SK-N-SH (cell line): ENCODE data around the gene MYO18A. TPM values are rescaled to one million over a fixed set of nuclear protein-coding genes. Genes with fewer than 3 reads are reported as not detected.

Source experiments
- CTCF ChIA-PET: fragments of 300-600, 350-600 bp; formaldehyde crosslinking; extraction: SDS; loops from one replicate; lab custom pipeline; 2021; lab: Yijun Ruan, JAX
- POLR2A ChIA-PET: fragments of 350-600 bp; sonication (Branson Sonifier 250); formaldehyde crosslinking; extraction: SDS; loops from one replicate; lab custom pipeline; 2020; ENCODE audit warnings: antibody characterized with exemption, inconsistent platforms; lab: Yijun Ruan, JAX
- DNase-seq: peaks from one replicate; pipeline ENCODE4 v3.0.0; 2012
- H2AFZ ChIP-seq: fragments of 200-600 bp; sonication (generic); 2 replicates; pipeline ENCODE4 v1.8.1; 2016; ENCODE audit warnings: antibody characterized with exemption, mild to moderate bottlenecking, low read depth
- H3F3A ChIP-seq: fragments of 200-600 bp; sonication (generic); replicated peaks from 2 replicates; pipeline ENCODE3; 2016; ENCODE audit warnings: antibody characterized with exemption, mild to moderate bottlenecking; ENCODE audit not compliant: insufficient read depth
- H3K27ac ChIP-seq, 2 experiments: fragments of 200-500 bp in 1 of 2; fragments of 200-600 bp in 1 of 2; sonication (Bioruptor generic) in 1 of 2; sonication (generic), shearing (Covaris generic) in 1 of 2; 2 replicates each; pipeline versions ENCODE4 v1.5.1 to v1.6.1; 2014 to 2016; ENCODE audit warnings: low read depth in 2 of 2, inconsistent platforms in 1 of 2, low read length in 1 of 2, mild to moderate bottlenecking in 1 of 2, mixed read lengths in 1 of 2
- H3K27me3 ChIP-seq: fragments of 200-600 bp; sonication (generic), shearing (Covaris generic); 2 replicates; pipeline ENCODE4 v1.6.1; 2016; ENCODE audit warnings: mixed run types; ENCODE audit not compliant: insufficient read depth
- H3K36me3 ChIP-seq, 2 experiments: fragments of 200-500 bp in 1 of 2; fragments of 200-600 bp in 1 of 2; sonication (Bioruptor generic) in 1 of 2; sonication (generic) in 1 of 2; replicated peaks in 1 of 2; 2 replicates each; pipeline versions ENCODE3 to v1.5.1; 2014 to 2016; ENCODE audit warnings: low read length in 1 of 2, mild to moderate bottlenecking in 1 of 2; ENCODE audit not compliant: insufficient read depth in 2 of 2, control insufficient read depth in 1 of 2
- H3K4me1 ChIP-seq, 2 experiments: fragments of 200-500 bp in 1 of 2; fragments of 200-600 bp in 1 of 2; sonication (Bioruptor generic) in 1 of 2; sonication (generic), shearing (Covaris generic) in 1 of 2; 2 replicates each; pipeline versions ENCODE4 v1.5.1 to v1.6.1; 2014 to 2016; ENCODE audit warnings: low read depth in 1 of 2, low read length in 1 of 2, mixed run types in 1 of 2; ENCODE audit not compliant: insufficient read depth in 2 of 2, control insufficient read depth in 1 of 2
- H3K4me2 ChIP-seq: fragments of 200-600 bp; sonication (generic), shearing (Covaris generic); 2 replicates; pipeline ENCODE4 v1.6.1; 2017; ENCODE audit warnings: mixed run types
- H3K4me3 ChIP-seq, 2 experiments: fragments of 200-500 bp in 1 of 2; fragments of 200-600 bp in 1 of 2; sonication (Bioruptor generic) in 1 of 2; sonication (generic), shearing (Covaris generic) in 1 of 2; 2 replicates each; pipeline versions ENCODE4 v1.5.1 to v1.8.1; 2014 to 2016; ENCODE audit warnings: low read depth in 2 of 2, inconsistent platforms in 1 of 2, low read length in 1 of 2, mild to moderate bottlenecking in 1 of 2, mixed read lengths in 1 of 2, moderate library complexity in 1 of 2
- H3K79me2 ChIP-seq: fragments of 200-600 bp; sonication (generic); 2 replicates; pipeline ENCODE4 v1.8.1; 2017; ENCODE audit warnings: mild to moderate bottlenecking; ENCODE audit not compliant: insufficient read depth
- H3K9ac ChIP-seq: fragments of 200-600 bp; sonication (generic); 2 replicates; pipeline ENCODE4 v1.6.1; 2017; ENCODE audit warnings: mixed run types
- H3K9me2 ChIP-seq: fragments of 200-600 bp; sonication (generic); 2 replicates; pipeline ENCODE4 v1.6.1; 2017; ENCODE audit warnings: mixed run types
- H3K9me3 ChIP-seq: fragments of 200-600 bp; sonication (generic); 2 replicates; pipeline ENCODE4 v1.6.1; 2017; ENCODE audit warnings: mixed run types, mild to moderate bottlenecking, moderate library complexity
- H4K20me1 ChIP-seq: fragments of 200-600 bp; sonication (generic); 2 replicates; pipeline ENCODE4 v1.6.1; 2017; ENCODE audit warnings: mild to moderate bottlenecking, mixed run types; ENCODE audit not compliant: insufficient read depth
- ELF1 ChIP-seq: IDR thresholded peaks from 2 replicates; pipeline ENCODE4 v1.4.0; 2012
- EP300 ChIP-seq, 2 experiments: IDR thresholded peaks; 2 replicates each; pipeline versions ENCODE4 v1.4.0 to v1.6.1; 2012; ENCODE audit warnings: borderline replicate concordance in 1 of 2, low read depth in 1 of 2, low read length in 1 of 2
- FOSL2 ChIP-seq: IDR thresholded peaks from 2 replicates; pipeline ENCODE4 v1.4.0; 2012; ENCODE audit warnings: low read depth, mild to moderate bottlenecking, moderate library complexity, borderline replicate concordance
- FOXM1 ChIP-seq: IDR thresholded peaks from 2 replicates; pipeline ENCODE4 v1.4.0; 2012; ENCODE audit warnings: low read depth, mild to moderate bottlenecking
- GABPA ChIP-seq: IDR thresholded peaks from 2 replicates; pipeline ENCODE4 v1.4.0; 2012; ENCODE audit warnings: low read depth, mild to moderate bottlenecking
- MEF2A ChIP-seq: IDR thresholded peaks from 2 replicates; pipeline ENCODE4 v1.4.0; 2012; ENCODE audit warnings: low read depth, borderline replicate concordance
- NRF1 ChIP-seq: IDR thresholded peaks from 2 replicates; pipeline ENCODE4 v1.6.1; 2012; ENCODE audit warnings: low read depth, mild to moderate bottlenecking, low read length
- POLR2AphosphoS5 ChIP-seq: IDR thresholded peaks from 2 replicates; pipeline ENCODE4 v1.6.1; 2012; ENCODE audit warnings: low read depth, low read length
- RAD21 ChIP-seq: IDR thresholded peaks from 2 replicates; pipeline ENCODE4 v1.6.1; 2012; ENCODE audit warnings: mild to moderate bottlenecking, low read length
- RFX5 ChIP-seq: IDR thresholded peaks from 2 replicates; pipeline ENCODE4 v1.6.1; 2012; ENCODE audit warnings: mild to moderate bottlenecking, improper control_type of control experiment, low read length
- RXRA ChIP-seq: IDR thresholded peaks from 2 replicates; pipeline ENCODE4 v1.4.0; 2012; ENCODE audit warnings: low read depth, mild to moderate bottlenecking, borderline replicate concordance
- TCF12 ChIP-seq: IDR thresholded peaks from 2 replicates; pipeline ENCODE4 v1.4.0; 2012
- TEAD4 ChIP-seq: IDR thresholded peaks from 2 replicates; pipeline ENCODE4 v1.4.0; 2012; ENCODE audit warnings: mild to moderate bottlenecking, borderline replicate concordance; ENCODE audit not compliant: insufficient read depth
- WGBS: methylation state at CpG from one replicate; pipeline ENCODE4 v1.1.6; 2017; ENCODE audit warnings: low lambda C conversion rate; 5-methylcytosine and 5-hydroxymethylcytosine counted together
- polyA plus RNA-seq, 3 experiments: library from polyadenylated mRNA; depleted of rRNA; stranded (reverse); fragments of >200 nt; gene quantifications; 2 replicates each; pipeline ENCODE4 v1.2.3, GENCODE V29; 2012
- TF ChIP-seq, protein P1 (sequence below): fragments of 200-600 bp; sonication (generic); IDR thresholded peaks from 2 replicates; pipeline ENCODE4 v1.6.1; 2017; ENCODE audit warnings: antibody characterized with exemption, mild to moderate bottlenecking, moderate library complexity
- TF ChIP-seq, protein P2 (sequence below): IDR thresholded peaks from 2 replicates; pipeline ENCODE4 v1.4.0; 2012; ENCODE audit warnings: low read depth
- TF ChIP-seq, protein P3 (sequence below): IDR thresholded peaks from 2 replicates; pipeline ENCODE4; 2012
- TF ChIP-seq, protein P4 (sequence below): fragments of 150-350 bp; IDR thresholded peaks from 2 replicates; pipeline ENCODE4 v1.6.1; 2017; ENCODE audit warnings: antibody characterized with exemption, low read length, low read depth, borderline replicate concordance
- TF ChIP-seq, protein P5 (sequence below): IDR thresholded peaks from 2 replicates; pipeline ENCODE4 v1.6.1; 2012; ENCODE audit warnings: mild to moderate bottlenecking, low read depth, low read length, moderate library complexity

The MYO18A gene
- polyA plus RNA-seq, 1 of the 3 experiments (the other 2 are of a cell fraction): 6.6 TPM

DNA sequence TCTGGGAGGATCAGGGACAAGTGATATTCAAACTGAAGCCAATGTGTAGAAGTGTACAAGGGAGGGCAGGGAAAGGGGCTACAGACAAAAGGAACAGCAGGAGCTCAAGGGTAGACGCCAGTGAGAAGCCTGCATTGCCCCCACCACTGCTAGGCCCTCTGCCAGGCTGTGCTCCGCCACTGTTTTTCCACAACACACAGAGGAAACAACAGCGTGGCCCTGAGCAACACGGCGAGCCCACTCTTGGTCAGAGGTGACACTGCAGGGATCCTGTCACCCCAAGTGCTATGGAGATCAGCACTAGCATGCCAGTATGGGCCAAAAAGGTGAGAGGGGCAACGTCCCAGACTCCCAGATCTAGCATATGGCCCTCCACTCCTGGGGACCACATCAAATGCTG, 23.4 kb downstream of the MYO18A start:
- peak overlapping the region in 1 of 2 experiments; percentile 66; a peak in 1 of 4 replicates for H3K27ac ChIP-seq
- peaks cover 44 to 47% of the 10 kb centered on the region in 2 experiments; a peak in 3 of 4 replicates for H3K4me1 ChIP-seq
- POLR2A ChIA-PET: no interaction called here

DNA sequence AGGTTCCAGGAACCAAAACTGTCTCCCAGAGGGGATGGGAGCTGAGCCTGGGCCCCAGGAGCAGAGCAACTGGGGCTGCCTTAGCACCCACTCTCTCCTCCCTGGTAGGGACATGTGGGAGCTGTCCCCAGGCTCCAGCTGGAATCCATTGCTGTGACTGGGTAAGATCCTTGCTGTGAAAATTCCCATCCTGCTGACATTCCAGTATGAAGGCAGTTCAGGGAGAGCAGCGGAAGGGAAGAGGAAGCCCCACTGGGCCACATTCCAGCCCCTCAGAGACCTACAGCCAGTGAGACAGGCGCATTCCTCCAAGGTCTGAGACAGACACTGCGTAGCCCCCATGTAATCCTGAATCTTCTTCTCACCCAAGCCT, 24.2 kb downstream of the MYO18A start:
- WGBS: 85% methylated on average over 2 of the region's 3 CpGs
- H3K4me2 ChIP-seq: peak overlapping the region; percentile 68
- ChIA-PET CTCF (interaction anchor here (0.9 to 22.3 kb wide), 8 partner anchors 11 to 135 kb away, joined by 3 to 438 read pairs (median 5); partner anchors contain the start of gene MYO18A), POLR2A (no interaction called here)
- no peaks in the 10 kb centered on the region for H3K27me3 ChIP-seq
- H3K36me3 ChIP-seq: no peaks in the 10 kb centered on the region
- H3K4me1 ChIP-seq: peaks cover 50 to 56% of the 10 kb centered on the region in 2 experiments; a peak in 3 of 4 replicates
- no peak for DNase-seq
- peaks cover 17% of the 10 kb centered on the region; the same call in 1 of the 2 replicates for H3K79me2 ChIP-seq
- H3K9ac ChIP-seq: 0 out of 2 replicates have a peak overlapping the region, but pooled peaks have one; percentile 6
- H3K4me3 ChIP-seq: no peak overlapping the region
- H2AFZ ChIP-seq: no peak overlapping the region
- H3K9me3 ChIP-seq: no peaks in the 10 kb centered on the region
- H3K27ac ChIP-seq: peak overlapping the region; percentile 53 to 66
- TF ChIP-seq FOSL2: no peak
- TF ChIP-seq MEF2A: no peak
- TF ChIP-seq, protein P1, sequence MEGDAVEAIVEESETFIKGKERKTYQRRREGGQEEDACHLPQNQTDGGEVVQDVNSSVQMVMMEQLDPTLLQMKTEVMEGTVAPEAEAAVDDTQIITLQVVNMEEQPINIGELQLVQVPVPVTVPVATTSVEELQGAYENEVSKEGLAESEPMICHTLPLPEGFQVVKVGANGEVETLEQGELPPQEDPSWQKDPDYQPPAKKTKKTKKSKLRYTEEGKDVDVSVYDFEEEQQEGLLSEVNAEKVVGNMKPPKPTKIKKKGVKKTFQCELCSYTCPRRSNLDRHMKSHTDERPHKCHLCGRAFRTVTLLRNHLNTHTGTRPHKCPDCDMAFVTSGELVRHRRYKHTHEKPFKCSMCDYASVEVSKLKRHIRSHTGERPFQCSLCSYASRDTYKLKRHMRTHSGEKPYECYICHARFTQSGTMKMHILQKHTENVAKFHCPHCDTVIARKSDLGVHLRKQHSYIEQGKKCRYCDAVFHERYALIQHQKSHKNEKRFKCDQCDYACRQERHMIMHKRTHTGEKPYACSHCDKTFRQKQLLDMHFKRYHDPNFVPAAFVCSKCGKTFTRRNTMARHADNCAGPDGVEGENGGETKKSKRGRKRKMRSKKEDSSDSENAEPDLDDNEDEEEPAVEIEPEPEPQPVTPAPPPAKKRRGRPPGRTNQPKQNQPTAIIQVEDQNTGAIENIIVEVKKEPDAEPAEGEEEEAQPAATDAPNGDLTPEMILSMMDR: no peak
- TF ChIP-seq NRF1: no peak
- TF ChIP-seq RAD21: no peak
- TF ChIP-seq TCF12: no peak
- no peak for TF ChIP-seq ELF1
- no peak for TF ChIP-seq POLR2AphosphoS5
- TF ChIP-seq, protein P2, sequence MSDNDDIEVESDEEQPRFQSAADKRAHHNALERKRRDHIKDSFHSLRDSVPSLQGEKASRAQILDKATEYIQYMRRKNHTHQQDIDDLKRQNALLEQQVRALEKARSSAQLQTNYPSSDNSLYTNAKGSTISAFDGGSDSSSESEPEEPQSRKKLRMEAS: no peak
- no peak for TF ChIP-seq EP300 (IDR thresholded peaks at IDR 0.05; ENCODE audit: borderline replicate concordance in 1 of 2, low read depth in 1 of 2, low read length in 1 of 2)
- TF ChIP-seq, protein P3, sequence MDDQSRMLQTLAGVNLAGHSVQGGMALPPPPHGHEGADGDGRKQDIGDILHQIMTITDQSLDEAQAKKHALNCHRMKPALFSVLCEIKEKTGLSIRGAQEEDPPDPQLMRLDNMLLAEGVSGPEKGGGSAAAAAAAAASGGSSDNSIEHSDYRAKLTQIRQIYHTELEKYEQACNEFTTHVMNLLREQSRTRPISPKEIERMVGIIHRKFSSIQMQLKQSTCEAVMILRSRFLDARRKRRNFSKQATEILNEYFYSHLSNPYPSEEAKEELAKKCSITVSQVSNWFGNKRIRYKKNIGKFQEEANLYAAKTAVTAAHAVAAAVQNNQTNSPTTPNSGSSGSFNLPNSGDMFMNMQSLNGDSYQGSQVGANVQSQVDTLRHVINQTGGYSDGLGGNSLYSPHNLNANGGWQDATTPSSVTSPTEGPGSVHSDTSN: no peak
- TF ChIP-seq FOXM1: no peak
- no peak for TF ChIP-seq TEAD4
- TF ChIP-seq, protein P4, sequence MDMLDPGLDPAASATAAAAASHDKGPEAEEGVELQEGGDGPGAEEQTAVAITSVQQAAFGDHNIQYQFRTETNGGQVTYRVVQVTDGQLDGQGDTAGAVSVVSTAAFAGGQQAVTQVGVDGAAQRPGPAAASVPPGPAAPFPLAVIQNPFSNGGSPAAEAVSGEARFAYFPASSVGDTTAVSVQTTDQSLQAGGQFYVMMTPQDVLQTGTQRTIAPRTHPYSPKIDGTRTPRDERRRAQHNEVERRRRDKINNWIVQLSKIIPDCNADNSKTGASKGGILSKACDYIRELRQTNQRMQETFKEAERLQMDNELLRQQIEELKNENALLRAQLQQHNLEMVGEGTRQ: no peak
- no peak for TF ChIP-seq GABPA
- no peaks in the 10 kb centered on the region for H3K9me2 ChIP-seq
- H4K20me1 ChIP-seq: no peaks in the 10 kb centered on the region; the same call in 1 of the 2 replicates
- peaks cover 7% of the 10 kb centered on the region for H3F3A ChIP-seq

More for the DNA sequence above, 23.4 kb downstream of the MYO18A start:
- Histone ChIP-seq H3K4me3 (no peak overlapping the region), H3K9me2 (no peaks in the 10 kb centered on the region), H3K9ac (no peak overlapping the region), H3K27me3 (no peaks in the 10 kb centered on the region), H3F3A (peaks cover 5% of the 10 kb centered on the region), H3K36me3 (no peaks in the 10 kb centered on the region), H3K79me2 (peaks cover 17% of the 10 kb centered on the region; the same call in 1 of the 2 replicates), H3K4me2 (no peak overlapping the region; the same call in 1 of the 2 replicates), H3K9me3 (no peaks in the 10 kb centered on the region), H4K20me1 (no peaks in the 10 kb centered on the region; the same call in 1 of the 2 replicates), H2AFZ (no peak overlapping the region)
- 92% methylated on average over 2 of the region's 6 CpGs for WGBS
- CTCF ChIA-PET: interaction anchor here (0.6 to 22.3 kb wide), 5 partner anchors 8 to 59 kb away, joined by 3 to 438 read pairs (median 19); partner anchors contain the start of gene MYO18A
- TF ChIP-seq RFX5 (no peak), EP300 (IDR thresholded peaks at IDR 0.05; ENCODE audit: borderline replicate concordance in 1 of 2, low read depth in 1 of 2, low read length in 1 of 2) (no peak), RXRA (no peak), FOXM1 (no peak)
- TF ChIP-seq, protein P5, sequence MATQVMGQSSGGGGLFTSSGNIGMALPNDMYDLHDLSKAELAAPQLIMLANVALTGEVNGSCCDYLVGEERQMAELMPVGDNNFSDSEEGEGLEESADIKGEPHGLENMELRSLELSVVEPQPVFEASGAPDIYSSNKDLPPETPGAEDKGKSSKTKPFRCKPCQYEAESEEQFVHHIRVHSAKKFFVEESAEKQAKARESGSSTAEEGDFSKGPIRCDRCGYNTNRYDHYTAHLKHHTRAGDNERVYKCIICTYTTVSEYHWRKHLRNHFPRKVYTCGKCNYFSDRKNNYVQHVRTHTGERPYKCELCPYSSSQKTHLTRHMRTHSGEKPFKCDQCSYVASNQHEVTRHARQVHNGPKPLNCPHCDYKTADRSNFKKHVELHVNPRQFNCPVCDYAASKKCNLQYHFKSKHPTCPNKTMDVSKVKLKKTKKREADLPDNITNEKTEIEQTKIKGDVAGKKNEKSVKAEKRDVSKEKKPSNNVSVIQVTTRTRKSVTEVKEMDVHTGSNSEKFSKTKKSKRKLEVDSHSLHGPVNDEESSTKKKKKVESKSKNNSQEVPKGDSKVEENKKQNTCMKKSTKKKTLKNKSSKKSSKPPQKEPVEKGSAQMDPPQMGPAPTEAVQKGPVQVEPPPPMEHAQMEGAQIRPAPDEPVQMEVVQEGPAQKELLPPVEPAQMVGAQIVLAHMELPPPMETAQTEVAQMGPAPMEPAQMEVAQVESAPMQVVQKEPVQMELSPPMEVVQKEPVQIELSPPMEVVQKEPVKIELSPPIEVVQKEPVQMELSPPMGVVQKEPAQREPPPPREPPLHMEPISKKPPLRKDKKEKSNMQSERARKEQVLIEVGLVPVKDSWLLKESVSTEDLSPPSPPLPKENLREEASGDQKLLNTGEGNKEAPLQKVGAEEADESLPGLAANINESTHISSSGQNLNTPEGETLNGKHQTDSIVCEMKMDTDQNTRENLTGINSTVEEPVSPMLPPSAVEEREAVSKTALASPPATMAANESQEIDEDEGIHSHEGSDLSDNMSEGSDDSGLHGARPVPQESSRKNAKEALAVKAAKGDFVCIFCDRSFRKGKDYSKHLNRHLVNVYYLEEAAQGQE: no peak
- DNase-seq: no peak
